Testis (tissue), 2 donors: ENCODE results near the gene B3GNT3.

Experiments
- CTCF ChIP-seq, 3 experiments: fragments of 450-650 bp in 2 of 3; fragments of 200-600 bp in 1 of 3; sonication (generic) in 1 of 3; IDR thresholded peaks; one replicate each; pipeline ENCODE4 v1.5.1; 2016 to 2019; ENCODE audit warnings: antibody characterized with exemption in 3 of 3, mild to moderate bottlenecking in 2 of 3, moderate library complexity in 1 of 3
- POLR2A ChIP-seq: fragments of 450-650 bp; IDR thresholded peaks from one replicate; pipeline ENCODE4 v1.6.1; 2017; ENCODE audit warnings: antibody characterized with exemption, mild to moderate bottlenecking, moderate library complexity

DNA sequence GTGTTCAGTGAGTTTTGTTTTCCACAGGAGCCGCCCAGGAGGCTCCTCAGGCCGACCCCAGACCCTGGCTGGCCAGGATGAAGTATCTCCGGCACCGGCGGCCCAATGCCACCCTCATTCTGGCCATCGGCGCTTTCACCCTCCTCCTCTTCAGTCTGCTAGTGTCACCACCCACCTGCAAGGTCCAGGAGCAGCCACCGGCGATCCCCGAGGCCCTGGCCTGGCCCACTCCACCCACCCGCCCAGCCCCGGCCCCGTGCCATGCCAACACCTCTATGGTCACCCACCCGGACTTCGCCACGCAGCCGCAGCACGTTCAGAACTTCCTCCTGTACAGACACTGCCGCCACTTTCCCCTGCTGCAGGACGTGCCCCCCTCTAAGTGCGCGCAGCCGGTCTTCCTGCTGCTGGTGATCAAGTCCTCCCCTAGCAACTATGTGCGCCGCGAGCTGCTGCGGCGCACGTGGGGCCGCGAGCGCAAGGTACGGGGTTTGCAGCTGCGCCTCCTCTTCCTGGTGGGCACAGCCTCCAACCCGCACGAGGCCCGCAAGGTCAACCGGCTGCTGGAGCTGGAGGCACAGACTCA is 12.9 kb downstream of the B3GNT3 start:
- no peak for TF ChIP-seq CTCF (IDR thresholded peaks at IDR 0.05)
- no peak for TF ChIP-seq POLR2A
